ENCODE results near the gene SETBP1. TPM values are rescaled to one million over a fixed set of nuclear protein-coding genes. Genes with fewer than 3 reads are reported as not detected.

The SETBP1 gene
- total and polyA plus RNA-seq, 2 of the 8 experiments (the other 6 are each of a cell fraction or from before 2014, with no cell fraction given) = 2.0 to 6.5 TPM

GRCh38 chr18:45112682-45113081, 432.0 kb downstream of the SETBP1 start:
- WGBS, 2 experiments (ENCODE audit: extremely low coverage in 1 of 2, insufficient coverage in 1 of 2, insufficient read length in 1 of 2, insufficient replicate concordance in 2 of 2, low coverage in 1 of 2, low lambda C conversion rate in 2 of 2, missing lambda C conversion rate in 1 of 2) = 94% methylated on average over 1 of the region's 1 CpG; no CpG with 5 or more reads in 1 of the 2 experiments
- no peak overlapping the region for H2BK5ac ChIP-seq (ENCODE audit: low read depth, low read length)

More at GRCh38 chr18:45112682-45113081, 432.0 kb downstream of the SETBP1 start:
- Histone ChIP-seq H2BK15ac (ENCODE audit: low read length) (no peak overlapping the region), H3K4me3 (ENCODE audit: extremely low read depth in 1 of 4, insufficient read depth in 2 of 4, low read depth in 3 of 4, low read length in 4 of 4) (no peak overlapping the region), H3K14ac (ENCODE audit: insufficient read length) (no peak overlapping the region), H3K23me2 (ENCODE audit: low read depth, low read length) (no peaks in the 10 kb centered on the region), H2AFZ (ENCODE audit: low read length) (no peak overlapping the region), H2BK120ac (replicated peaks; ENCODE audit: low read depth, low read length) (no peak overlapping the region), H3K79me2 (ENCODE audit: control insufficient read depth in 1 of 2, insufficient read depth in 2 of 2, low read length in 2 of 2) (no peaks in the 10 kb centered on the region), H4K8ac (ENCODE audit: extremely low read depth, insufficient read depth, low read length) (no peak overlapping the region), H3K56ac (replicated peaks; ENCODE audit: insufficient read length, low read depth, low read length) (no peak overlapping the region), H3K4me1 (replicated peaks in 1 of 4; ENCODE audit: control insufficient read depth in 3 of 4, insufficient read depth in 4 of 4, low read length in 3 of 4) (no peaks in the 10 kb centered on the region), H3K9ac (replicated peaks in 1 of 4; ENCODE audit: extremely low read depth in 1 of 4, low read depth in 3 of 4, low read length in 3 of 4) (no peak overlapping the region), H3K18ac (ENCODE audit: extremely low read depth, low read length) (no peak overlapping the region), H3K4me2 (ENCODE audit: insufficient read depth in 1 of 2, low read depth in 2 of 2, low read length in 2 of 2) (no peak overlapping the region), H2BK12ac (ENCODE audit: low read depth, low read length) (no peak overlapping the region), H3K79me1 (ENCODE audit: low read depth, low read length) (no peaks in the 10 kb centered on the region), H3K36me3 (ENCODE audit: control insufficient read depth in 2 of 4, insufficient read depth in 4 of 4, low read length in 3 of 4) (no peaks in the 10 kb centered on the region), H3K9me3 (ENCODE audit: insufficient read depth in 2 of 2, low read depth in 1 of 2, low read length in 1 of 2) (no peaks in the 10 kb centered on the region), H3K27ac (ENCODE audit: low read depth, low read length) (no peak overlapping the region), H4K20me1 (replicated peaks in 1 of 2; ENCODE audit: control insufficient read depth in 1 of 2, insufficient read depth in 2 of 2, low read length in 2 of 2) (no peaks in the 10 kb centered on the region), H3K23ac (ENCODE audit: insufficient read length) (no peak overlapping the region), H4K5ac (ENCODE audit: insufficient read length, low read depth, low read length) (no peak overlapping the region), H4K91ac (replicated peaks; ENCODE audit: insufficient read length, low read length) (no peak overlapping the region), H2AK5ac (ENCODE audit: low read depth, low read length) (no peak overlapping the region), H2BK20ac (ENCODE audit: low read length) (no peak overlapping the region), H3K4ac (replicated peaks; ENCODE audit: insufficient read length, low read depth, low read length) (no peak overlapping the region), H3K27me3 (replicated peaks in 1 of 4; ENCODE audit: control insufficient read depth in 3 of 4, extremely low read depth in 1 of 4, insufficient read depth in 3 of 4, low read length in 3 of 4) (no peaks in the 10 kb centered on the region)
- DNase-seq (ENCODE audit: low read depth in 1 of 2, low spot score in 2 of 2) = no peak
- TF ChIP-seq JUND (IDR thresholded peaks at IDR 0.05; ENCODE audit: low read length) (no peak), RXRA (IDR thresholded peaks at IDR 0.05; ENCODE audit: insufficient read depth, low read depth, low read length) (no peak), CBX5 (IDR thresholded peaks at IDR 0.05; ENCODE audit: low read depth, low read length) (no peak), ATF2 (IDR thresholded peaks at IDR 0.05; ENCODE audit: low read length) (no peak), TCF12 (IDR thresholded peaks at IDR 0.05; ENCODE audit: low read depth, low read length) (no peak), ATF3 (IDR thresholded peaks at IDR 0.05; ENCODE audit: insufficient read depth, low read depth, low read length) (no peak), MAX (IDR thresholded peaks at IDR 0.05) (no peak)
- no peak for FAIRE-seq
- ChIA-PET POLR2A (ENCODE audit: partially characterized antibody) (no interaction called here), CTCF (ENCODE audit: partially characterized antibody) (interaction anchor here (1.4 kb wide), 1 partner anchor 100 kb away, joined by 6 read pairs; no protein-coding TSS in a partner anchor)

All from H1 (cell line).